Measurements from ENCODE around the gene DUSP15. TPM values are rescaled to one million over a fixed set of nuclear protein-coding genes. Genes with fewer than 3 reads are reported as not detected.

Gene DUSP15
- total and polyA plus RNA-seq, 2 of the 8 experiments (the other 6 are each of a cell fraction or from before 2014, with no cell fraction given), result 0.91 to 3.2 TPM

- FAIRE-seq, result no peak
- peaks cover 19 to 35% (median 29%) of the 10 kb centered on the region in 4 experiments for H3K27me3 ChIP-seq (replicated peaks in 1 of 4; ENCODE audit: control insufficient read depth in 3 of 4, extremely low read depth in 1 of 4, insufficient read depth in 3 of 4, low read length in 3 of 4)
- no peak for TF ChIP-seq RFX5 (IDR thresholded peaks at IDR 0.05; ENCODE audit: borderline replicate concordance, low read depth, low read length)
- no peak for TF ChIP-seq CHD1 (IDR thresholded peaks at IDR 0.05; ENCODE audit: low read depth, low read length)
- no peak for TF ChIP-seq TBP (IDR thresholded peaks at IDR 0.05; ENCODE audit: low read depth, low read length)
- no peak for TF ChIP-seq RXRA (IDR thresholded peaks at IDR 0.05; ENCODE audit: insufficient read depth, low read depth, low read length)
- no peak for TF ChIP-seq POLR2A (IDR thresholded peaks at IDR 0.05; ENCODE audit: control extremely low read depth in 1 of 2, low read depth in 2 of 2, low read length in 2 of 2)
- TF ChIP-seq SP2 (IDR thresholded peaks at IDR 0.05; ENCODE audit: low read length), result no peak
- TF ChIP-seq JUND (IDR thresholded peaks at IDR 0.05; ENCODE audit: low read length), result no peak
- TF ChIP-seq, protein P1, sequence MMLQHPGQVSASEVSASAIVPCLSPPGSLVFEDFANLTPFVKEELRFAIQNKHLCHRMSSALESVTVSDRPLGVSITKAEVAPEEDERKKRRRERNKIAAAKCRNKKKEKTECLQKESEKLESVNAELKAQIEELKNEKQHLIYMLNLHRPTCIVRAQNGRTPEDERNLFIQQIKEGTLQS (IDR thresholded peaks at IDR 0.05; ENCODE audit: insufficient read depth, low read depth, low read length), result no peak
- TF ChIP-seq HDAC2 (IDR thresholded peaks at IDR 0.05; ENCODE audit: borderline replicate concordance in 1 of 2, low read depth in 2 of 2, low read length in 2 of 2), result no peak
- no peak for TF ChIP-seq RNF2 (IDR thresholded peaks at IDR 0.05; ENCODE audit: borderline replicate concordance, low read depth, low read length, missing control alignments, poor library complexity, severe bottlenecking)
- TF ChIP-seq, protein P2, sequence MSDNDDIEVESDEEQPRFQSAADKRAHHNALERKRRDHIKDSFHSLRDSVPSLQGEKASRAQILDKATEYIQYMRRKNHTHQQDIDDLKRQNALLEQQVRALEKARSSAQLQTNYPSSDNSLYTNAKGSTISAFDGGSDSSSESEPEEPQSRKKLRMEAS (IDR thresholded peaks at IDR 0.05), result no peak
Measured at GRCh38 chr20:31868853-31869672, 1.3 kb downstream of the DUSP15 start.

More at GRCh38 chr20:31868853-31869672, 1.3 kb downstream of the DUSP15 start:
- POLR2A ChIA-PET (ENCODE audit: partially characterized antibody), result no interaction called here
- no peak overlapping the region for H3K56ac ChIP-seq (replicated peaks; ENCODE audit: insufficient read length, low read depth, low read length)
- no peak overlapping the region for H4K5ac ChIP-seq (ENCODE audit: insufficient read length, low read depth, low read length)
- H3K23ac ChIP-seq (ENCODE audit: insufficient read length), result no peak overlapping the region
- H3K4ac ChIP-seq (replicated peaks; ENCODE audit: insufficient read length, low read depth, low read length), result no peak overlapping the region
- H4K8ac ChIP-seq (ENCODE audit: extremely low read depth, insufficient read depth, low read length), result no peak overlapping the region; the same call in 1 of the 2 replicates
- WGBS, 2 experiments (ENCODE audit: extremely low coverage in 1 of 2, insufficient coverage in 1 of 2, insufficient read length in 1 of 2, insufficient replicate concordance in 2 of 2, low coverage in 1 of 2, low lambda C conversion rate in 2 of 2, missing lambda C conversion rate in 1 of 2), result 82% methylated on average over 12 of the region's 12 CpGs; no CpG with 5 or more reads in 1 of the 2 experiments
- H2AK5ac ChIP-seq (ENCODE audit: low read depth, low read length), result no peak overlapping the region
- no peak overlapping the region for H2AFZ ChIP-seq (ENCODE audit: low read length)
- H4K20me1 ChIP-seq (replicated peaks in 1 of 2; ENCODE audit: control insufficient read depth in 1 of 2, insufficient read depth in 2 of 2, low read length in 2 of 2), result peaks cover 0 to 6% of the 10 kb centered on the region in 2 experiments
- H3K4me2 ChIP-seq (ENCODE audit: insufficient read depth in 1 of 2, low read depth in 2 of 2, low read length in 2 of 2), result peak overlapping the region; percentile 71 to 96
- H3K9me3 ChIP-seq (ENCODE audit: insufficient read depth in 2 of 2, low read depth in 1 of 2, low read length in 1 of 2), result no peaks in the 10 kb centered on the region
- H3K18ac ChIP-seq (ENCODE audit: extremely low read depth, low read length), result no peak overlapping the region
- CTCF ChIA-PET (ENCODE audit: partially characterized antibody), result interaction anchor here (5.5 kb wide), 1 partner anchor 16 kb away, joined by 32 read pairs; no protein-coding TSS in a partner anchor
- no peak overlapping the region for H3K27ac ChIP-seq (ENCODE audit: low read depth, low read length)
- no peak overlapping the region for H4K91ac ChIP-seq (replicated peaks; ENCODE audit: insufficient read length, low read length)
- no peak overlapping the region for H2BK5ac ChIP-seq (ENCODE audit: low read depth, low read length)
- peaks cover 0 to 12% (median 6%) of the 10 kb centered on the region in 4 experiments; a peak in 6 of 7 replicates for H3K4me1 ChIP-seq (replicated peaks in 1 of 4; ENCODE audit: control insufficient read depth in 3 of 4, insufficient read depth in 4 of 4, low read length in 3 of 4)
- H3K79me2 ChIP-seq (ENCODE audit: control insufficient read depth in 1 of 2, insufficient read depth in 2 of 2, low read length in 2 of 2), result no peaks in the 10 kb centered on the region
- no peak overlapping the region for H2BK120ac ChIP-seq (replicated peaks; ENCODE audit: low read depth, low read length)
- H2BK15ac ChIP-seq (ENCODE audit: low read length), result no peak overlapping the region
- DNase-seq (ENCODE audit: low read depth in 1 of 2, low spot score in 2 of 2), result peak in 1 of 2 experiments; percentile 42
- no peaks in the 10 kb centered on the region for H3K36me3 ChIP-seq (ENCODE audit: control insufficient read depth in 2 of 4, insufficient read depth in 4 of 4, low read length in 3 of 4)
- no peak overlapping the region for H3K14ac ChIP-seq (ENCODE audit: insufficient read length)
- H3K23me2 ChIP-seq (ENCODE audit: low read depth, low read length), result peaks cover 9% of the 10 kb centered on the region
- no peaks in the 10 kb centered on the region for H3K79me1 ChIP-seq (ENCODE audit: low read depth, low read length)
- no peak overlapping the region; the same call in 1 of the 2 replicates for H2BK20ac ChIP-seq (ENCODE audit: low read length)
- peak overlapping the region; percentile 60; the same call in 1 of the 2 replicates for H2BK12ac ChIP-seq (ENCODE audit: low read depth, low read length)
- peak overlapping the region in 2 of 4 experiments; percentile 75 to 89; a peak in 4 of 8 replicates for H3K4me3 ChIP-seq (ENCODE audit: extremely low read depth in 1 of 4, insufficient read depth in 2 of 4, low read depth in 3 of 4, low read length in 4 of 4)
- no peak overlapping the region; a peak in 1 of 7 replicates for H3K9ac ChIP-seq (replicated peaks in 1 of 4; ENCODE audit: extremely low read depth in 1 of 4, low read depth in 3 of 4, low read length in 3 of 4)

All from H1 (cell line).